Lung (tissue), 12 donors: ENCODE results near the gene BTG4. TPM values are rescaled to one million over a fixed set of nuclear protein-coding genes. Genes with fewer than 3 reads are reported as not detected.
A peak's percentile ranks its signal among the peaks of the same experiment; 100 is the strongest.

Source experiments
- ATAC-seq: fragments of 200-7000 bp; cut with Tn5 transposase; one replicate; pipeline ENCODE4 v1.9.1; 2020; ENCODE audit warnings: moderate number of reproducible peaks; ENCODE audit not compliant: insufficient read depth, low FRiP score
- DNase-seq, 3 donors: peaks; one replicate each; pipeline ENCODE4 v3.0.0-alpha.2; 2013 to 2017
- H3K27ac ChIP-seq, 2 donors: one replicate each; pipeline ENCODE4 v1.5.1; 2013; ENCODE audit warnings: mild to moderate bottlenecking in 2 of 2, moderate library complexity in 2 of 2, control low read depth in 1 of 2, inconsistent platforms in 1 of 2, low read depth in 1 of 2, low read length in 1 of 2
- H3K27me3 ChIP-seq, 3 donors: one replicate each; pipeline ENCODE4 v1.5.1; 2013; ENCODE audit warnings: low read length in 2 of 3; ENCODE audit not compliant: control insufficient read depth in 3 of 3, insufficient read depth in 3 of 3
- H3K36me3 ChIP-seq, 4 donors: one replicate each; pipeline ENCODE4 v1.5.1; 2013; ENCODE audit warnings: low read length in 4 of 4, mild to moderate bottlenecking in 1 of 4, moderate library complexity in 1 of 4; ENCODE audit not compliant: control insufficient read depth in 4 of 4, insufficient read depth in 4 of 4
- H3K4me1 ChIP-seq, 5 donors: one replicate each; pipeline ENCODE4 v1.5.1; 2013; ENCODE audit warnings: low read length in 5 of 5, mild to moderate bottlenecking in 2 of 5, moderate library complexity in 1 of 5; ENCODE audit not compliant: control insufficient read depth in 5 of 5, insufficient read depth in 5 of 5
- H3K4me3 ChIP-seq: one replicate; pipeline ENCODE4 v1.5.1; 2013; ENCODE audit warnings: mild to moderate bottlenecking, control low read depth, moderate library complexity
- H3K9ac ChIP-seq, 2 donors: one replicate each; pipeline ENCODE4 v1.5.1; 2013; ENCODE audit warnings: low read length in 2 of 2, control low read depth in 1 of 2; ENCODE audit not compliant: insufficient read depth in 1 of 2
- H3K9me3 ChIP-seq, 4 donors: one replicate each; pipeline ENCODE4 v1.5.1; 2013; ENCODE audit warnings: low read length in 3 of 4, mild to moderate bottlenecking in 1 of 4, moderate library complexity in 1 of 4; ENCODE audit not compliant: control insufficient read depth in 4 of 4, insufficient read depth in 3 of 4
- CTCF ChIP-seq: IDR thresholded peaks from 2 replicates; pipeline ENCODE4 v1.5.1; 2012; ENCODE audit warnings: mild to moderate bottlenecking; ENCODE audit errors: control extremely low read depth, extremely low read depth
- WGBS, 2 donors: extraction: QIAGEN DNeasy Blood & Tissue Kit; methylation state at CpG; one replicate each; pipeline ENCODE4 v1.1.7; 2013; 5-methylcytosine and 5-hydroxymethylcytosine counted together
- polyA plus RNA-seq, 2 donors: library from polyadenylated mRNA; stranded (reverse); fragments of 200-250 nt; gene quantifications; one replicate each; pipeline ENCODE4 v1.2.1, GENCODE V29; 2013
- total RNA-seq, 2 donors: library from RNA; depleted of rRNA in 1 of 2; stranded (reverse); fragments of >200 nt in 1 of 2; gene quantifications; one replicate each; pipeline ENCODE4 v1.2.1, GENCODE V29; 2014 to 2021
- donor health status: control.
- donor health status: control.
- donor health status: Bipolar disorder and iron deficiency.
- donor health status: healthy.
- donor health status: DM: yes; HTN: yes; CAD: no.

BTG4 gene
- total and polyA plus RNA-seq, 4 donors, result 0.23 to 1.5 (median 0.52) TPM

DNA sequence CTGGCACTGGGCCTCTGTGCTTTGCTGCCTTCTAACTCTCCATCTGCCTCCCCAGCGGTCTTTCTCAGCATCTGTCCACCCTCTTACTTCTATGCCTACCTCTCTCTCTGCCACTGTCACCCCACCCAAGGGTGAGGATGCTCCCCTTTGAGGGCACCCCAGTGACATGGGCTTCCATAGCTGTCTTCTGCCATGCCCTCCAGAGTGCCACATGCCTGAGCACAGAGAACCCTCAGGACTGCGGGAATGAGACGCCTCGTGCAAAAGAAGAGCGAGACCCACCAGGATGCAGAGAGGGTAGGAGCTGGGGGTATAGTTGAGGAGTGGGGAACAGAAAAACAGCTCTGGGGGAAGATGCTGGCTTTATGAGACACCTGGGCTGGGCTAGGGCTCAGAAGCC lies 64.3 kb downstream of the BTG4 start:
- DNase-seq (no peak), ATAC-seq (no peak)
- Histone ChIP-seq H3K4me3 (no peak overlapping the region), H3K4me1 (peaks cover 0 to 6% (median 0%) of the 10 kb centered on the region in 5 donors), H3K27ac (no peak overlapping the region), H3K36me3 (no peaks in the 10 kb centered on the region), H3K9me3 (no peaks in the 10 kb centered on the region), H3K27me3 (no peaks in the 10 kb centered on the region), H3K9ac (no peak overlapping the region)
- WGBS, 2 donors, result 95 to 96% methylated on average over 5 of the region's 5 CpGs
- no peak for TF ChIP-seq CTCF

- no peak overlapping the region for H3K9ac ChIP-seq
- no peaks in the 10 kb centered on the region for H3K9me3 ChIP-seq
- DNase-seq (no peak), ATAC-seq (no peak)
- H3K36me3 ChIP-seq, result no peaks in the 10 kb centered on the region
- no peak overlapping the region for H3K27ac ChIP-seq
- TF ChIP-seq CTCF, result no peak
- H3K4me3 ChIP-seq, result no peak overlapping the region
- no peaks in the 10 kb centered on the region for H3K27me3 ChIP-seq
- 85 to 91% methylated on average over 4 of the region's 4 CpGs for WGBS, 2 donors
- H3K4me1 ChIP-seq, result peaks cover 0 to 6% (median 0%) of the 10 kb centered on the region in 5 donors
Observed at GRCh38 chr11:111447112-111447471, 65.1 kb downstream of the BTG4 start.

DNA sequence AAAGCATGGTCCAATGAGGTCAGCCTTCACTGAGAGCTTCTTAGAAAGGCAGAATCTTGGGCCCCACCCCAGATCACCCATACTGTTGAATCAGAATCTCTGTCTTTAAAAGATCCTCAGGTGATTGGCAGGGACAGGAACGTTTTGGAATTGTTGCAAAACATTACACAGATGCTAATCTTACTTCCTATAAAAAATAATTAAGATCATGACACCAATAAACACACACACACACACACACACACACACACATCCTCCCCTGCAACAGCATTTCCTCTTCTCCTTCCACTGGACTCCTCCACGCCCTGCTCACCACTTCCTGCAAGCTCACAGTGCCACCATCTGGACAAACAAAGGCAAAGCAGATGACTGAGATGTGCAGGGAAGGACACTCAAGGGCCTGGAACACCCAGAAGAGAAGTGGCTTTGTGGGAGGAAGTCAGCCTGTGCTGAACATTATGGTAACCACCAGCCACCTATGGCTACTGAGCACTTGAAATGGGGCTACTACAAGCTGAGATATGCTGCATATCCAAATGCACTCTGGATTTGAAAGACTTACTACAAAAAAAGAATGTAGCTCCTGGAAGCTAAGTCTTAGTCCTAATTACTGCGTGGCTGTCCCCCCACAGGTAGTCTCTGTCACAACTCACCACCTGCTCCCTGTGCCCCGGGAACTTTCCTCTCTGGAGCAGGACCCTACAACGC lies 65.6 kb downstream of the BTG4 start:
- H3K9me3 ChIP-seq, result no peaks in the 10 kb centered on the region
- peak overlapping the region in 1 of 2 donors; percentile 34 for H3K9ac ChIP-seq
- H3K27me3 ChIP-seq, result no peaks in the 10 kb centered on the region
- no peak overlapping the region for H3K4me3 ChIP-seq
- H3K27ac ChIP-seq, result no peak overlapping the region
- peak; percentile 88 for TF ChIP-seq CTCF
- ATAC-seq (peak; percentile 96), DNase-seq (peak; percentile 87 to 96 (median 93))
- H3K36me3 ChIP-seq, result no peaks in the 10 kb centered on the region
- peaks cover 0 to 6% (median 0%) of the 10 kb centered on the region in 5 donors for H3K4me1 ChIP-seq
- 34 to 41% methylated on average over 5 of the region's 5 CpGs for WGBS, 2 donors

DNA sequence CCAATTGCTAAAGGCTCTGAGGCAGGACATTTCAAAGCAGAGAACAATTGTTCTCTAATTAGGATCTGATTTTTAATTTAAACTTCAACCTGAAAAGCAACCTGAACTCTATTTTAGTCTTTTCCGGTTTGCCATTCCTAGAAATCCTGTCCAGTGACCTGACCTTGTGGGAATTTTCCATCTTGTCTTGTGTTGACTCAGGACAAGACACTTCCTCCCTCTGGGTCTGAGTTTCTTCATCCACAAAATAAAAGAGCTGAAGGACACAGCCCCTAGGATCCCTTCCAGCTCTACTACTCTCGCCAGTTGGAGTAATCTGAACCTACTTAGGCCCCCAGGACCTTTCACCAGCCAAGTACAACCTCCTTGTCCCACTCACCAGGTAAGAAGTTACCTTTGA lies 66.6 kb downstream of the BTG4 start:
- no peaks in the 10 kb centered on the region for H3K9me3 ChIP-seq
- TF ChIP-seq CTCF, result no peak
- no peak for DNase-seq
- no peak overlapping the region for H3K4me3 ChIP-seq
- no peak overlapping the region for H3K27ac ChIP-seq
- H3K27me3 ChIP-seq, result no peaks in the 10 kb centered on the region
- no peak for ATAC-seq
- H3K4me1 ChIP-seq, result peaks cover 0 to 6% (median 3%) of the 10 kb centered on the region in 5 donors
- no peaks in the 10 kb centered on the region for H3K36me3 ChIP-seq
- 67 to 87% methylated on average over 2 of the region's 2 CpGs for WGBS, 2 donors
- H3K9ac ChIP-seq, result no peak overlapping the region
